DMS 273 treated with DMSO at 0.1 percent for 48 hours (cell line): ENCODE measurements around the gene FGGY.
A peak's percentile ranks its signal among the peaks of the same experiment; 100 is the strongest.
"Not testable (repeated sequence)": the region's sequence is repeated elsewhere in the genome, so short reads cannot be mapped to it uniquely, and the experiment has no call there.

ENCODE experiments used
- DNase-seq: peaks from one replicate; lab custom pipeline; 2025; lab: John Stamatoyannopoulos, UW

Gene FGGY

GRCh38 chr1:59443310-59443709, 146.4 kb downstream of the FGGY start:
- no peak for DNase-seq

GRCh38 chr1:59444520-59444919, 147.6 kb downstream of the FGGY start:
- DNase-seq: no peak

- no peak for DNase-seq
These were observed 148.1 kb downstream of the FGGY start for GRCh38 chr1:59445040-59445439.

GRCh38 chr1:59446257-59446901, 149.5 kb downstream of the FGGY start:
- peak; percentile 47 for DNase-seq

- no peak for DNase-seq
These were observed 155.1 kb downstream of the FGGY start for GRCh38 chr1:59452026-59452425.

- no peak for DNase-seq
These were observed 155.7 kb downstream of the FGGY start for GRCh38 chr1:59452559-59452958.

- no peak for DNase-seq
These were observed 156.5 kb downstream of the FGGY start for GRCh38 chr1:59453297-59453968.

GRCh38 chr1:59455206-59455605, 158.3 kb downstream of the FGGY start:
- DNase-seq: no peak

- no peak for DNase-seq
These were observed 160.9 kb downstream of the FGGY start for GRCh38 chr1:59457786-59458185.

GRCh38 chr1:59458884-59459283, 162.0 kb downstream of the FGGY start:
- DNase-seq: no peak

- DNase-seq: not testable (repeated sequence)
These were observed 166.0 kb downstream of the FGGY start for GRCh38 chr1:59462942-59463341.

- DNase-seq: not testable (repeated sequence)
These were observed 168.6 kb downstream of the FGGY start for GRCh38 chr1:59465478-59465877.

- DNase-seq: no peak
These were observed 172.0 kb downstream of the FGGY start for GRCh38 chr1:59468828-59469428.

- DNase-seq: not testable (repeated sequence)
These were observed 175.2 kb downstream of the FGGY start for GRCh38 chr1:59471991-59472570.

- no peak for DNase-seq
These were observed 176.9 kb downstream of the FGGY start for GRCh38 chr1:59473831-59474230.

GRCh38 chr1:59474496-59474895, 177.6 kb downstream of the FGGY start:
- DNase-seq: no peak

GRCh38 chr1:59475737-59476136, 178.8 kb downstream of the FGGY start:
- DNase-seq: no peak

GRCh38 chr1:59477286-59477685, 180.4 kb downstream of the FGGY start:
- peak; percentile 35 for DNase-seq

GRCh38 chr1:59477867-59478266, 181.0 kb downstream of the FGGY start:
- no peak for DNase-seq

- no peak for DNase-seq
These were observed 181.9 kb downstream of the FGGY start for GRCh38 chr1:59478822-59479221.

GRCh38 chr1:59480188-59480888, 183.4 kb downstream of the FGGY start:
- no peak for DNase-seq

- peak; percentile 57 for DNase-seq
These were observed 185.1 kb downstream of the FGGY start for GRCh38 chr1:59481881-59482505.
